Testis (tissue), 2 donors: ENCODE measurements around the gene MTSS2.

ENCODE experiments used
- CTCF ChIP-seq, 3 experiments: fragments of 450-650 bp in 2 of 3; fragments of 200-600 bp in 1 of 3; sonication (generic) in 1 of 3; IDR thresholded peaks; one replicate each; pipeline ENCODE4 v1.5.1; 2016 to 2019; ENCODE audit warnings: antibody characterized with exemption in 3 of 3, mild to moderate bottlenecking in 2 of 3, moderate library complexity in 1 of 3
- POLR2A ChIP-seq: fragments of 450-650 bp; IDR thresholded peaks from one replicate; pipeline ENCODE4 v1.6.1; 2017; ENCODE audit warnings: antibody characterized with exemption, mild to moderate bottlenecking, moderate library complexity

- TF ChIP-seq CTCF (IDR thresholded peaks at IDR 0.05) (no peak), POLR2A (no peak)
These were observed 26.9 kb downstream of the MTSS2 start for GRCh38 chr16:70658921-70659320.
